Measurements from ENCODE around the gene ROGDI. TPM values are rescaled to one million over a fixed set of nuclear protein-coding genes. Genes with fewer than 3 reads are reported as not detected.
A peak's percentile ranks its signal among the peaks of the same experiment; 100 is the strongest.
"Not testable (repeated sequence)": the region's sequence is repeated elsewhere in the genome, so short reads cannot be mapped to it uniquely, and the experiment has no call there.

The ROGDI gene
- total RNA-seq, 1 donor from 2014 or later: 27.0 TPM

DNA sequence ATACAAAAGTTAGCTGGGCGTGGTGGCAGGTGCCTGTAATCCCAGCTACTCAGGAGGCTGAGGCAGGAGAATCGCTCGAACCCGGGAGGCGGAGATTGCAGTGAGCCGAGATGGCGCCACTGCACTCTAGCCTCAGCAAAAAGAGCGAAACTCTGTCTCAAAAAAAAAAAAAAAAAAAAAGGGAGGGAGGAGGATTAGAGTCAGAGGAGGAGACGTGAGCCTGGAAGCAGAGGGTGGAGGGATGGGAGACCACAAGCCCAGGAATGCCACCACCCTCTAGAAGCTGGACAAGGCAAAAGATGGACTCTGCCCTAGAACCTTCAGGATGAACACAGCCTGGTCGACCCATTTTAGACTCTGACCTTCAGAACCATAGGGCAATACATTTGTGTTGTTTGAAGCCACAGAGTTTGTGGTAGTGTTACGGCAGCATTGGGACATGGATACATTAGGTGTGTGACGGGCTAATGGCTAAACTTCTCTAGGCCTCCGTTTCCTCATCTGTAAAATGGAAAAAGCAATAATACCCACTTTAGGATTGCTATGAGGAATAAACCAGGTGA, 9.4 kb downstream of the ROGDI start:
- no peak for DNase-seq (ENCODE audit: low spot score)

GRCh38 chr16:4790871-4791270, 11.6 kb downstream of the ROGDI start:
- no peak for DNase-seq (ENCODE audit: low spot score)

- no peak for DNase-seq (ENCODE audit: low spot score)
Measured at GRCh38 chr16:4790261-4790660, 12.2 kb downstream of the ROGDI start.

DNA sequence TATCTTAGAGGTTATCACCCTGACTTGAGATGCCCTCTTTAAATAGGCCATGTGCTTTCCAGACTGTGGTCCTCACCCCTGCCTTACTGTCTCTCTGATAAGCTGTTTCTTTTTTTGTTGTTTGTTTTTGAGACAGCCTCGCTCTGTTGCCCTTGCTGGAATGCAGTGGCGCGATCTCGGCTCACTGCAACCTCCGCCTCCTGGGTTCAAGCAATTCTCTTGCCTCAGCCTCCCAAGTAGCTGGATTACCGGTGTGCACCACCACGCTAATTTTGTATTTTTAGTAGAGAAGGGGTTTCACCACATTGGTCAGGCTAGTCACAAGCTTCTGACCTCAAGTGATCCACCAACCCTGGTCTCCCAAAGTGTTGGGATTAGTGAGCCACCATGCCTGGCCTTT, 13.5 kb downstream of the ROGDI start:
- no peak for DNase-seq (ENCODE audit: low spot score)

- DNase-seq (ENCODE audit: low spot score): no peak
Measured at GRCh38 chr16:4788489-4788889, 13.9 kb downstream of the ROGDI start.

GRCh38 chr16:4787627-4788482, 14.6 kb downstream of the ROGDI start, which contains the start of gene SEPTIN12:
TSS of gene SEPTIN12 (minus strand) at chr16:4788345. CDS start at chr16:4787645, 700 bp downstream.
- DNase-seq (ENCODE audit: low spot score): no peak

GRCh38 chr16:4787068-4787467, 15.4 kb downstream of the ROGDI start:
- DNase-seq (ENCODE audit: low spot score): no peak

DNA sequence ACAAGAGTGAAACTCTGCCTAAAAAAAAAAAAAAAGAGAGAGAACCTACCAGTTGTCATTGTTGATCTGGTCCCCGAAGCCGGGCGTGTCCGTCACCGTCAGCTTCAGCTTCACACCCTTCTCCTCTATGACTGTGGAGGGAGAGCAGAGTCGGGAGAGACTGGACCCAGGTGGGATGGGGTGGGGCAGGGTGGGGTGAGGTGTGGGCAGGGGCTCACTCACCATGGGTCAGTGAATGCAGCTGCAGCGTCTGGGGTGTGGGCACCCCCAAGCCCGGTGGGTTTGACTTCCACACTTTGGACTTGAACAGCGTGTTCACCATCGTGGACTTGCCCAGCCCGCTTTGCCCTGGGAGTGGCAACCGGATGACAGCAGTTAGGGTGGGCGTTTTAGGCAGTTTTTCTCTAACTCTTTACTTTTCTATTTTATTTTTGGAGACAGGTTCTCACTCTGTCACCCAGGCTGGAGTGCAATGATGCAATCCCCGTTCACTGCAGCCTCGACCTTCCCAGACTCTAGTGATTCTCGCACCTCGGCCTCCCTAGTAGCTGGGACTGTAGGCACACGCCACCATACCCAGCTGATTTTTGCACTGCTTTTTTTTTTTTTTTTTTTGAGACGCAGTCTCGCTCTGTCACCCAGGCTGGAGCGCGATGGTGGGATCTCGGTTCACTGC, 16.5 kb downstream of the ROGDI start:
- no peak for DNase-seq (ENCODE audit: low spot score)

DNA sequence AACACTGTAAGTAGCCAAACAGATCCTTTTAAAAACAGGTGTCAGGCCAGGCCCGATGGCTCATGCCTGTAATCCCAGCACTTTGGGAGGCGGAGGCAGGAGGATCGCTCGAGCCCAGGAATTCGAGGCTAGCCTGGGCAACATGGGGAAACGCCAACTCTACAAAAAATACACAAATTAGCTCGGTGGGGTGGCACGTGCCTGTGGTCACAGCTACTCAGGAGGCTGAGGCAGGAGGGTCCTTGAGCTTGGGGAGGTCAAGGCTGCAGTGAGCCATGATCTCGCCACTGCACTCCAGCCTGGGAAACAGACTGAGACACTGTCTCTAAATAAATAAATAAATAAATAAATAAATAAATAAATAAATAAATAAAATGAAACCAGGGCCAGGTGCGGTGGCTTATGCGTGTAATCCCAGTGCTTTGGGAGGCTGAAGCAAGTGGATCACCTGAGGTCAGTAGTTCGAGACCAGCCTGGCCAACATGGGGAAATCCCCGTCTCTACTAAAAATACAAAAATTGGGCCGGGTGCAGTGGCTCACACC, 17.9 kb downstream of the ROGDI start:
- DNase-seq (ENCODE audit: low spot score): not testable (repeated sequence)

DNA sequence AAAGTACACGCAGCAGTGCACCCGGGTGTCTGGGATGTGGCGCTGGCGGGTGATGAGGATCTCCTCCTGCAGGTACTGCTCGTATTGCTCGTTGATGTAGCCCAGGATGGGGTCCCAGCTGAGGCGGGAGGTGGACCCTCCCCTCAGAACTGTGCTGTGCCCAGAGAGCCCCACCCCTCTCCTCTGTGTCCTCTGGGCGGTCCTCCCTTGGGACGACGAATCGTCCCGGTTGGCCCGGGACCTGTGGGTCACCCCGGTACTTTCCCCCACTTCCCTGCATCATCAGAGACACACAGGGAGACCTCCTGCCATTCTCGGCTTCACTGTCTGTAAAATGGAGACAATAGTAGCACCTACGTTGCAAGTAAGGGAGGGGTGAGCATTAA, 18.5 kb downstream of the ROGDI start:
- DNase-seq (ENCODE audit: low spot score): no peak

- DNase-seq (ENCODE audit: low spot score): no peak
Measured at GRCh38 chr16:4783251-4783950, 19.0 kb downstream of the ROGDI start.

GRCh38 chr16:4780235-4780634, 22.2 kb downstream of the ROGDI start:
- no peak for DNase-seq (ENCODE audit: low spot score)

GRCh38 chr16:4778050-4778392, 24.4 kb downstream of the ROGDI start:
- no peak for DNase-seq (ENCODE audit: low spot score)

- DNase-seq (ENCODE audit: low spot score): no peak
Measured at GRCh38 chr16:4777339-4778049, 24.9 kb downstream of the ROGDI start.

- DNase-seq (ENCODE audit: low spot score): no peak
Measured at GRCh38 chr16:4776141-4776705, 26.2 kb downstream of the ROGDI start.

GRCh38 chr16:4775005-4775404, 27.4 kb downstream of the ROGDI start:
- no peak for DNase-seq (ENCODE audit: low spot score)

- no peak for DNase-seq (ENCODE audit: low spot score)
Measured at GRCh38 chr16:4772351-4772750, 30.1 kb downstream of the ROGDI start.

GRCh38 chr16:4771646-4772045, 30.8 kb downstream of the ROGDI start:
- no peak for DNase-seq (ENCODE audit: low spot score)

DNA sequence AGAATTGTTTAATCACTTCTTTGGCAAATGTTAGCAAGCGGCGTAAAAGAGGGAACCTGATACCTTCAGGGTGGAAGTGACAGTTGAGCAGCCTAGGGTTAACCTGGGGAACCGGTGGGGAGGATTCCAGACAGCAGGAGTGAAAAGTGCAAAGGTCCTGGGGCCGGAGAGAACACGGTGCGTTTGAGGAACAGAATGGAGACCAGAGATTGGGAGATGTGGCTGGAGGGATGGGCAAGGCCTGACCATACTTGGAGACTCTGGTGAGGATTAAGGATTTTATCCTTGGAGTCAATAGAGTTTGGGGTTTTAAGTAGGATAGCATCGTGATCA, 33.2 kb downstream of the ROGDI start:
- no peak for DNase-seq (ENCODE audit: low spot score)

DNA sequence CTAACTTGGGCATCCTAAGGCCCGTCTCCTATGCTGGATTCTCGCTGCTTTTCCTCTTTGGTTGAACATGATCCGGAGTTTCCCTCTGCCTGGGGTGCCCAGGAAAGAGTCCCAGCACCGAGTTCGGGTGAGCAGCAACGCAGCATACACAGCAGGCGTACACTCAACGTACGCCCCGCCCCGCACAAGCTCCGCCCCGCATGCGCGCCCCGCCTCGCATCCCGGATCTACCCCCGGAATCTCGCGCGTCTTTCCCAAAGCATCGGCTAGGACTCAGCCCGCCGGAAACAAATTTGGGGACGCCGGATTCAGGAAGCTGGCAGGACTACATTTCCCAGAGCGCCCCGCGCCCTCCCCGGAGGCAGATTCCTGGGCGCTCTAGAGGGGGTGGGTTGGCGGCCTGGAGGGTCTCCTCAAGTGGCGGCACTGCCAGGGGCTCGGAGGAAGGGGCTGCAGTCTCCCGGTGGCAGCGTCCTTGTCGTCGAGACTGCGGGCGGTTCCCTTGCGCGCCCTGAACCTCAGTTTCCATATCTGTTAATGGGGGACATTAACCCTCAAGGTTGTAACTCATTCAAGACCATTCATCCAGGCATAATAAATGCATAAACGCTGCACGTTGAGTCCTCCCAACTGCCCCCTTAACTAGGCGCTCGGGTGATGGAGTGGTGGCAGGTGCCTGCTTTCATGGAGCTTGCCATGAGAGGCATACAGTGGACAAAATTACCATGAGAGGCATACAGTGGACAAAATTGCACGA, 33.7 kb downstream of the ROGDI start:
- DNase-seq (ENCODE audit: low spot score): peak; percentile 99

Data from umbilical cord (tissue), 2 donors.